Measurements from ENCODE around the gene TTF2. TPM values are rescaled to one million over a fixed set of nuclear protein-coding genes. Genes with fewer than 3 reads are reported as not detected.

Gene TTF2
- polyA plus RNA-seq, 10 donors, result 7.4 to 16.4 (median 12.7) TPM

DNA sequence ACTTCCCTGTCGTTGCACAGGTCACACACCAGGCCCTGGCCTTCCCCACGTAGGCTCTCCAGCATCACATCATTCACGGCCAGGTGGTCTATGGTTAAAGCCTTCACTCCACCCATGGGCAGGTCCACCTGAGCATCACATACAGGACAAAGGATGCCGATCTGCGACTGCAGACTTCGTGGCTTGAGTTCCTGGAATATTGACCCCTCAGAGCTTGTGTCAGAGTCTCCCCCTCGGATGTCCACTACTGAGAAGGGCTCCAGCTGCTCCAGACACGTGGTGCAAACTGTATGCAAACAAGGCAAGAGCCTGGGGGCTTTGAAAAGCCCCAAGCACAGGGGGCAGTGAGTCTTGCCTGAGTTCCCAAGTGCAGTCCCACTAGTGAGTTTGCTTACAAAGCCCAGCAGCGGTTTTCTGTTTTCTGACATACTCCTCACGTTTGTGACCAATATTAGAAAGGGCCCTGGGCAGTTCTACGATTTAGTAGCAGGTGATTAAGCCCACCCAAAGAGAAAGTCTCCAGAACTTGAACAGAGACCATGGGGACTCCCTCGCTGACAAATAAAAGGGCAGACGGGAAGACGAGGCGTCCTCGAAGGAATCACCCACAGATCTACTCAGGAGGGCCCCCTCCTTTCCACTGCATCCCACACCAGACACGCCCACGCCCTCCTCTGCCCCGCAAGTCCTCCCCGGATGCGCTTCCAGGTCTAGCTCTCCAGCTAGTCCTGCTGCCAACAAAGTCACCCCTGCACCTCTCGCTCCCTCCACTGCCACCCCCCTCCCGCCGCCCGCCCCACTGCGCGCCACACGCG is 60.9 kb downstream of the TTF2 start:
- DNase-seq, result peak in 1 of 3 donors; percentile 22

DNA sequence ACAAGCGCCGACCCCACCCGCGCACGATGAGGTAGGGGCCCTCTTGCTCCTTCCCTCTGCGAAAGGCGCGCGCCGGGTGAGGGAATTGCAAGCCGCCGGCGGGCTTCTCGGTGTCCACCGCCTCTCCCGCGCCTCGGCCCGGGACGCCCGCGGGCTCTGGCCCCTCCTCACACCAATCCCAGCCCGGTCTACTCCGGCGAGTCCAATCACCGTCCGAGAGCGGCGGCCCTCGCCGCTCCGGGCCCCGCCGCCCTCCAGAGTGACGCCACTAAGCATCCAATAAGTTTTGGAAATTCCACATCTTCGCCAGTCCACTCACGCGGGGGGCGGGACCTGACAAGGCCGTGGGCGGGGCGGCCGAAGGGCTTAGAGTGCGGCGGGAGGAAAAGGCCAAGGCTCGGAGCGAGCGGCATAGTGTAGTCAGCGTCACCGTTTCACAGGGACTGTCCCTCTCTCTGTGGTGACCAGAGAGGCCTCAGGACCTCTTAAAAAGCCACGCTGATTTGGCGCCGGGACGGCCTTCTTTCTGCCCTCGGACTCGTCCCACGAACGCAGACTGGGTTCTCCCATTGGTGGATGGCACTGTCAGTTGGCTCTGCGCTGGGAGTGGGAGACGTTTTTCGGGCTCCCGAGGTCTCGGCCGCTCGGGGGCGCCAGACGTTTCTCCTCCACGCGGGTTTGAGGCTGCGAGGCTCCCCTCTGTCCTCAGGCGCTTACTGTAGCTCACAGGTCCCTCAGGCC is 61.6 kb downstream of the TTF2 start, which contains the start of gene TRIM45:
TRIM45 (minus strand) TSS at position 161 of the 741 bp plus-strand sequence. CDS start 548 bp downstream, outside the sequence.
- peak; percentile 97 to 99 (median 98) for DNase-seq

DNA sequence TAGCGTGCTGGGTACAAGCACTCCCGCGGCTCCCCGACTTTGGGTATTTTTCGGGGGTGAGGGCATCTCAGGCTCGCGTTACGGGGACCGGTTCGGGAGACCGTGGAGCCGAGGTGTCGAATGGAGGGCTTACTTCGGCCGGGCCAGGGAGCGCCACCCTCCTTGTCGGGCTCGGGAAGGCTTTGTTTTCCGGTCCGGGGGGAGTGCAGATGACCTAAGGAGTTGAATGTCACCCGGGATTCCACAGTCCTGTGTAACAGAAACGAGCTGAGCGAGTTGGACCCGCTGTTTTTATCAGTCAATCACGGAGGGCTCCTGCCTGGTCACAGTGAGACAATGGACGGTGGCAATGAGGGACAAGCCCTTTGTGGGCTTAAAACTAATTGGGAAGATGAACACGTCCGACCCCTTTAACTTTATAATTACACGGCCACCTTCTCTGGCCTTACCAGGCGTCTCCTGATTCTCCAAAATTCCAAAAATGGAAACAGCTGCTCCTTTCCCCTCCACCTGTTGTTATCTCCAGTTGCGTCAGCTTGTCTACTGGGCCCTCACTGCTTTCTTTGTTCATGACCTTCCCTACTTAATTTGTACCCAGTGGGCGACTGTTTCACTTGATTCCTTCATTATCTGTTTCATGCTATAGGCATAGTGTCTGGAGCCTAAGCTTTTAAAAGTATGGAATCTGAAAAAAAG is 62.4 kb downstream of the TTF2 start:
- DNase-seq, result peak; percentile 21 to 56 (median 35)

DNA sequence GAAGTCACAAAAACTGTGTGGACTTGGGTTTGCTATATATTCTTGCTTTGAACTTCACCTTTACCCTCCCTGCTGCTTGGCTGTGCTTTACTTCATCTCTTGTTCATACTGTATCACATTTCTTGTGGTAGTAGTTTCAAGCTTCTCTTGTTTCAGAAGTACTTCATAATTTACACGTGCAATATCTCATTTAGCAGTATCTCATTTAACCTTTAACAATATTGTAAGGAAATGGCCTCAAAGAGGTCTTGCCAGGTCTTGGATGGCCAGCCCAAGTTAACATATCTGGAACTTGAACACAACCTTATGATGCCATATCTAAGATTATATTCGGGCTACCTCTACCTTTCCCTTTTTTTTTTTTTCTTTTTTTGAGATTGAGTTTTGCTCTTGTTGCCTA is 63.1 kb downstream of the TTF2 start:
- DNase-seq, result no peak

DNA sequence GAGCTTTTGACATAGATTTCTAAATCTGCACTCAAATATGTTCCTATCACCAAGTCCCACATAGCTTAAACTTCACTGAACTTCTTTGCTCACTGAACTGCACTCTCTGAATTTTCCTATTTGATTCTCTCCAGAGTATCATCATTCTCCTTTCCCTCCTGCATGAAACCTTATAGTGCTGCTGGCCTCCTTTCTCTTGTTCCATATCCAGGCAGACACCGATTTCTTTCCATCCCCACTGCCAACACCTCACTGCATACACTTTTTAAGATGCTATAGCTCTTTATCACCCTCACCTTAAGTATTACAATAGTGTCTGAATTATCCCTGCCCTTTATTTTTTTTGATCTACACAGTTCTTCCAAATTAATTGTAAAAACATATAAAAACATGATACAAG is 64.5 kb downstream of the TTF2 start:
- DNase-seq, result peak in 2 of 3 donors; percentile 61 to 70

DNA sequence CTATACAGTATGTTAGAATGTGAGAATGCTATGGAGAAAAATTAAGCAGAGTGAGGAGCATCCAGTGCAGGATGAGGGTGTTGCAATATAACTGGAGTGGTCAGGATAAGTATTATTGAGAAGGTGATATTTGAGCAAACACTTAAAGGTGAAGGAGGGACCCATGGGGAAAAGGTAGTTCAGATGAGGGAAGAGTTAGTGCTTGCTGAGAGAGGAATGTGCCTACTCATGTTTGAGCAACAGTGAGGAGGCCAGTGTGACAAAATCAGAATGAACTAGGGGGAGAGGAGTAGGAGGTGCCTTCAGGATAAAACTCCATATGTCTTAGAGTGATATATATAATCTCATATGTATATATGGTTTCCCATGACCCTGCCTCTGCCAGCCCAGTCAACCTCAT is 67.7 kb downstream of the TTF2 start:
- DNase-seq, result no peak

DNA sequence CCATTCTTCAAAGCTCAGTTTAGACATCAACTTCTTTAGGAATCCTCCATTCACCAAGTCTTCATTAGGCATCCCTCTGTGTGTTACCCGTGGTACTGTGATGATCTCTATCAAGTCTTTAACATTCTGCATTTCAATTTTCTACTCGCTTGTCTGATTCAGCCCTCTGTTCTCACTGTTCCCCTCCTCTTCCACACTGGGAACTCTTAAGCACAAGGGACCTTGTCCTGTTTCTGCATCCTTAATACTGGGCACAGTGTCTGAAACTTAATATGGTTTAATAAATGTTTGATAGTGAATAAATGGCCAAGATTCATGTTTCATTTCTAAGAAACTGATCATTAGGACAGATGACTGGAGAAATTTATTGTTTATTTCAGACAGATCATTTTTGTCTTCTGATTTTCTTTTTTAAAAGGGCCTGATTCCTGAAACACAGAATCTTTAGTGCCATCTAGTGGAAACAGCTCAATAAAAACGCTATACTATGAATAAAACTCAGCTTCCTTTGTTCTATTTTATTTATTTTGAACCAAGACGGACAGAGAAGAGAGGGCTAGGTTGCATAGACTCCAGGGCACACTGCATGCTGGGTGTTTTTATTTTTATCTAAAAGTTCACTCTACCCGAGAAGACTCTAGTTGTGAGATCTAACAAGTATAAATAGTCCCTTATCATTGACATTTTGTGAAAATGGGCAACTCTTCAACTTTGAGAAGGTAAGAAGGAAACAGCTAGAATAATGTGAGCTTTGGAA is 68.4 kb downstream of the TTF2 start:
- DNase-seq, result peak; percentile 37 to 70 (median 48)

DNA sequence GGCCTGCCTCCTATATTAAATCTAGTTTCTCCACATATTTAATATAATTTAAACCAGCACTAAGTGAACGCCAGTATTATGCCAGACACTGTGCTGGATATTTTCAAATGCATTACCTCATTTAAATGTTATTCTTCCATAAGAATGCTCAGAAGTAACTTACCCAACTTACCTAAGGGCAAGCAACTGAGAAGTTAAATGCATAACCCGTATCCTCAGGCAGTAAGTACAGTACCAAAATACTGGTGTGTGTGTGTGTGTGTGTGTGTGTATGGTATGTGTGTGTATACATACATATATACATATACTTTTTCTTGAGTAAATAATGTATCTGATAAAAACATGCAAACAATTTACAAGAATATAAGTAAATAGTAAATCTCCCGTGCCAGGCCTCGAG is 70.4 kb downstream of the TTF2 start:
- DNase-seq, result no peak

DNA sequence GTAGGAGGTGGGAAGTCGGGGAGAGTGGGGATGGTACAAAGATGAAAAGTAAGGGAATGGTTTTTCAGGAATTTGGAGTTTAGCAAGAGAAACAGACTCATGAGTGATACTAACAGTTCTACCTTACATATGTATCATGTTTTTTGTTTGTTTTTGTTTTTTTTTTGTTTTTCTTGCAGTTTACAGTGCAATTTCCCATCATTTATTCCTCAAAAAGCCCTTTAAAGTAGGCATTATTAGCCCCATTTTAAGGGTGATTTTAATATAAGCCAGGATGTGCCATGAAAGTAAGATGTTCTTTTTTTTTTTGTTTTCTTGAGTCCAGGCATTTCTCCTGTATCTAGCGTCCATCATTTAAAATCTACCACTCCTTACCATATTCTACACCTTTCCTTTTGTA is 75.2 kb downstream of the TTF2 start:
- no peak for DNase-seq

DNA sequence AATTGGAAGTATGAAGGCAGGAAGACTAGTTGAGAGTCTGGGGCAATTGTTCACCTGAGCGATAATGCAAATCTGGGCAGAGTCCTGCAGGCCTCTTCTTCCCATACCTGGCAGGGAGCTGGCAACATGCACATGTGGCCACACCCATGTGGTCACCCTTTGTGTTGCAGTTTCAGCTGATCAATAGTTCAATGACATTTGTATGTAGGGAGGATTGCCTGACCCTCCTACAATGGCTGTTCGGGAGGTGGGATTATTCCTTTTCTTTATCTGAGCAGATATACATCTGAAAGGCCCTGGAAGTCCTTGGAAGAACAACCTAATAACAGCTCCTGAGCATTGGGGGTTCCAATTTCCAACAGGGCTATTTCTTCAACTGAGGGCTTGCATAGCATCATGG is 76.6 kb downstream of the TTF2 start:
- no peak for DNase-seq

DNA sequence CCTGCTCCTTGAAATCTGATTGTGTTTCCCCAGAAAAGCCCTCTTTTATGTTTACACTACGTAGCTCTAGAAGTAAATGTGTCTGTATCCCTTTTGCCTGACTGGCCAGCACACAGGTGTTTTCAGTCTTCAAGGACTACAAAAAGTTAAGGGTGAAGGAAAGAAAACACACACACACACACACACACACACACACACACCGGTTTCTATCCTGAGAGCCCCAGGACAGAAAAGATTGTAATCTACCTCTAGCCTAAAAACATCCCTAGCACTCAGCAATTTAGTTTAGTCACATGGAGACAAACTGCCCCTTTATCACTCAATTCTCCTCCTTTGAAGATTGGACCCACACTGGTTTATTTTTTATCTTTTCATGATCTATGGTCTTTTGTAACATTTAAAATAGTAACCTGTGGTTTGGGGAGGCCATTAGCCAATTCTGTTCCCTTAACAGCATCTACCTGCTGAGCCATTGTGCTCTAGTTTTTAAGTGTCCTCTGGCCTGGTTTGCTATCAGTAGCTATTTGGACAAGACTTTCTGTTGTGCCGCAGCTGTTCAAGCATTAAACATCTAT is 77.2 kb downstream of the TTF2 start:
- DNase-seq, result no peak

DNA sequence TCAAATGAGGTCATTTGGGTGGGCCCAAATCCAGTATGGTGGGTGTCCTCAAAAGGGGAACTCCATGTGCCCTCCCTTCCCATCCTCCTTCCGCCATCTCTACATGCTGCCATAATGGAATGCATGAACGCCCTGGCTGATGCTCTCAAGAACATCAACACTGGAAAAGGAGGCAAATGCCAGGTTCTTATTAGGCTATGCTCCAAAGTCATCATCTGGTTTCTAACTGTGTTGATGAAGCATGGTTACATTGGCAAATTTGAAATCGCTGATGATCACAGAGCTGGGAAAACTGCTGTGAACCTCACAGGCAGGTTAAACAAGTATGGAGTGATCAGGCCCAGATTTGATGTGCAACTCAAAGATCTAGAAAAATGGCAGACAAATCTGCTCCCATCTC is 78.0 kb downstream of the TTF2 start:
- no peak for DNase-seq

DNA sequence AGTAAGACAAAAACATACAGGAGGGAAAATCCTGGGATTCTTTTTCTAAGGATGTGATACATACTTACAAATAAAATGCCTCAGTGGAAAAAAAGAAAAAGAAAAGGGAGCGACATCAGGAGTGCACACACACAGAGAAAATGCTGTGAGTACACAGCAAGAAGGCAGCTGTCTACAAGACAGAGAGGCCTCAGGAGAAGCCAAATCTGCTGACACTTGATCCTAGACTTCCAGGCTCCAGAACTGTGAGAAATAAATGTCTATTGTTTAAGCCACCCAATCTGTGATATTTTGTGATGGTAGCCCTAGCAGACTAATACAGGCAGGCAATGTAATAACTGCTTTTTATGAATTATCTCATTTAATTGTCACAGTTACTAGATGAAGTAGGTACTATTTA is 78.4 kb downstream of the TTF2 start:
- DNase-seq, result no peak

DNA sequence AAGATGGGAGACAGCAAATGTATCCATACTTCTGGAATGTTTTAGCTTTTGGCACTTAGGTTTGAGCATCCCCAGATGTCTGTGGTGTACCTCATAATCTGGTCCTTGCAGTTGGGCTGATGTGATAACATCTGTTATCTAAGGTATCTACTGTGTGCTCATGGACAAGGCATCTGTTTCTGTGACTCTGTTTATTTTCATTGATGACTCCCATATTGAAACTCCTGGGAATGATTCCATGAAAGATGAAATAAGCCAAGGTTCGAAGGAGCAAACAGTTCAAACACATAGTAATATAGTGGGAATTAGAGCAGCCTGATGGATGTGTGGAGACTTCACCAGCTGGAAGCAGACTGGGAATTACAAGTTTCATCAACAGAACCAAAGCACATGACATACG is 82.1 kb downstream of the TTF2 start:
- DNase-seq, result peak in 1 of 3 donors; percentile 75

DNA sequence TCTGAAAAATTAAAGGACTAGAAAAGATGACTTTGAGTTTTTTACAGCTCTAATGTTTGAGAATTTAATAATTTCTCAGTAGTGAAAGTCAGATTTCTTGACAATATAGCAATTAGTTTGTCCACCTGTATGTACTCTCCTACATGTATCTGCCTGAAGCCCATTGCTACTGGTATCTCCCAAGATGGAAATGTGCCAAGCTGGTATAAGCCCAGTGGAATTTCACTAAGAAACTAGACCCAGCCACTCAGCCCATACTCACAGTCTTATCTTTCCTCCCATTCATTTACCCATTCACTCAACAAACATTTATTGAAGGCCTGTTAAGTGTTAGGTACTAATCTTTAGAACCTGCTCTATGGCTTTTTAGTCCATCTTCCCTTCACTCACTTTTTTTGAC is 83.0 kb downstream of the TTF2 start:
- DNase-seq, result no peak

DNA sequence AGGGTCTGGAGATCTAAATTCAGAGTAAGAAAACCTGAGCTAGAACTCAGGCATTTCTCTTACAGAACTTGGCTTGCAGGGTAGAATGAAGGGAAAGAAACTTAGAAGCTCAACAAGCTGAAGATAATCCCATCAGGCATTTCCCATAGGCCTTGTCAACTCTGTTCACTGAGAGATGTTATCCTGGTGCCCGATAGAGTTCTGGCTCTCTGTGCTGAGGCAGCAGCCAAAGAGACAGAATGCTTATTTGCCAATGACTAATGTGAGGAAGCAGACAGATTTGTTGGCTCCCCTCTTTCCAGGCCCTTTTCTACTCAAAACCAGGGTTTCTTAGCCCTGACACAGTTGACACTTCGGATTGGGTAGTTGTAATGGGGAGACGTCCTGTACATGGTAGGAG is 83.7 kb downstream of the TTF2 start:
- no peak for DNase-seq

DNA sequence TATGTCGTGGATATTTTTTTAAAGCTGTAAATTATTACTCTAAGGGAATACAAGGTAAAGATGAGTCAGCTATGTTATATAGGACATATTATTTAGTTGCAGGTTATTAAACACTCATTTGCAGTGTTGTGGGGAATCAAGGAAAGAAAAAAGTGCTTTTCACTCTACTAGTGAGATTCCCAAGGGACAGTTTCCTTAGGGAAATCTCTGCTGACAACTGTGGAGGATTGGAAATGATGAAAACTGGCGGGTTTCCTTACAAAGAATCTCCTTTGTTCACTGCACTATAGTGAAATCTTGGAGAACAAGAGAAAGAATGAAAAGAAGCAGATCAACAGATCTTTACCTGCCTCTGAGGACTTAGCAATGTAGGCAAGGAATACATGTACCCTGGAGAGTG is 85.9 kb downstream of the TTF2 start:
- DNase-seq, result no peak

DNA sequence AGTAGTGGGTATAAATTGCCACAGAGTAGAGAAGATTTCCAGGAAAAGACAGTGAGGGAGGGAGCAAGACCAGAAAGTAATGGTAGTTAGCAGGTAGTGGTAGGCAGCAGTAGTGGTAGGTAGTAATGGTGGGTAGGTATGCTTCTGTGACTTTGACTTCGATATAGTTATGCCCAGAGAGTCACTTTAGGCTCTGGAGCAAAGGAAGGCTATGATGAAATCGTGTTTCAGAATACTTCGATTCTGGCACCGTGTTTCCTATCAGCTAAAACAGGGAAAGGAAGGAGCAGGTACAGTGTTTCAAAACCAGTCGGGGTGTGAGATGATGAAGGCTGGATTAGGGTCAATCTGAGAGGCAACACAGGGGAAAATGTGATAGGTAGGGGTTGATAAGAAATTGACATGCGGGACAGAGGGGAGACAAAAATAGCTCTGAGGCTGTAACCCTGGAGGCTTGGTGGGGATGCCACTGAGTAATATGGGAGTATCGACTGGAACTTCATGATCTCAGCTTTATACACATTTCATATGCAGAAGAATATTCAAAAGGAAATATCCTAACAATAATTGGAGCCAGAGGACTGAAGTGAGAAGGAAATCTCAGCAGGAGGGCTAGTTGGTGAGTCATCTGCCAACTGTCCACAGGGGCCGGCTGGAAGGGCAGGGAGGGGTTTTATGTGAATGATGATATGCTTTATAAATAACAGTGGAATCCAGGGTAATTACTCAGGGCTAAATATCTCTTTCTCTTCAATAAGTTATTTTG is 86.6 kb downstream of the TTF2 start:
- DNase-seq, result peak in 1 of 3 donors; percentile 89

DNA sequence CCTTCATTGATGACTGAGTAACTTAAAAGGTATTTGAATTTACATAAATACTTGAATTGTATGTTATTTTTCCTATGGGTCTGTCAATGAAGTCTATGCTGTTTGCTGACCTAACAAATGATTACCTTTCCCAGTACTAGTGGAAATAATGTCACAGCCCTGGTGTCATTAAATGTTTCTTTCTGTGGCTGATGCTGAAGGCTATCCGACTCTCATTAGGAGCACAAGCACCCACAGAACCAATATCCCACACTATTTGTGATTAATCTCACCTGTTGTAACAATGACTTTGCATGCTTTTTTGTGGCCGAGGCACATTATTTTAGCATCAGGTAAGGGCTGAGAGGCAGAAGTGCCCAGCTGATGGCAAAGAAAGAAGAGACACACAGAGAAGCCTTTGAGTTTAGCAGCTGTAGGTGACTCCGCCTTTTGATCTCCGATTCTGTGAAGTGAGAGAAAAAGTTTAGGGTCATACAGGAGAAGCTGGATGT is 87.3 kb downstream of the TTF2 start:
- DNase-seq, result no peak

DNA sequence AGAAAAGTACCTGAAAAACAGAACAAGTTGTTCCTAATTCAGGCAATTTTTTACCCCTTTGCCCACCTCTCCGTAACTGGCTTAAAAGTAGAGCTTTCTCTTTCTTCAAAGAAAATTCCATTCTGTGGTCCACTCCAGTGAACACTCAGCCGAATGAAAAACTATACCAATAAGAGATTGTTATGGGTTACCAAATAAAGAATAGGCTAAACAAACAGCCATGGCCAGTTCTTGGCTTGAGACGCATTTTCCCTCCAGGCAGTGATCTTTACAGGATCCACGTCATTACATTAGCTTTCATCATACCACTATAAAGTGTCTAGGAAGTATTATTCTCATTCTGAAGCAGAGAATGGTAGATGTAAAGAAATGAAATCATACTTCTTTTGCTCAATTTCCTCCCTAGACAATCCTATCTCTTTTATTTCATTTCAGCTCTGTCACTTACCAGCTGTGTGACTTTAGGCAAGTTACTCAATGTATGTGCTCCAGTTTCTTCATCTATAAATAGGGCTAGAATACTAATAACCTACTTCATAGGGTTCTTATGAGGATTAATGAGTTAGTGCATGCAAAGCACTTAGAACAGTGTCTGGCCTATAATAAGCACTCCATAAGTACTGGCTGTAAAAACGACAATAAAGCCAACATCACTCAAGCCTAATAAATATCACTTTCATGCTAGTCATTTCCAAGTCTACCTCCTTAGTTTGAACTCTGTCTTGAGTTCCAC is 87.9 kb downstream of the TTF2 start:
- DNase-seq, result no peak
